ENCODE data around the gene PPP1R11. TPM values are rescaled to one million over a fixed set of nuclear protein-coding genes. Genes with fewer than 3 reads are reported as not detected.

PPP1R11 gene
- total and polyA plus RNA-seq, 2 of the 13 experiments (the other 11 are each of a cell fraction or from before 2014, with no cell fraction given), result 32.1 to 58.9 TPM

DNA sequence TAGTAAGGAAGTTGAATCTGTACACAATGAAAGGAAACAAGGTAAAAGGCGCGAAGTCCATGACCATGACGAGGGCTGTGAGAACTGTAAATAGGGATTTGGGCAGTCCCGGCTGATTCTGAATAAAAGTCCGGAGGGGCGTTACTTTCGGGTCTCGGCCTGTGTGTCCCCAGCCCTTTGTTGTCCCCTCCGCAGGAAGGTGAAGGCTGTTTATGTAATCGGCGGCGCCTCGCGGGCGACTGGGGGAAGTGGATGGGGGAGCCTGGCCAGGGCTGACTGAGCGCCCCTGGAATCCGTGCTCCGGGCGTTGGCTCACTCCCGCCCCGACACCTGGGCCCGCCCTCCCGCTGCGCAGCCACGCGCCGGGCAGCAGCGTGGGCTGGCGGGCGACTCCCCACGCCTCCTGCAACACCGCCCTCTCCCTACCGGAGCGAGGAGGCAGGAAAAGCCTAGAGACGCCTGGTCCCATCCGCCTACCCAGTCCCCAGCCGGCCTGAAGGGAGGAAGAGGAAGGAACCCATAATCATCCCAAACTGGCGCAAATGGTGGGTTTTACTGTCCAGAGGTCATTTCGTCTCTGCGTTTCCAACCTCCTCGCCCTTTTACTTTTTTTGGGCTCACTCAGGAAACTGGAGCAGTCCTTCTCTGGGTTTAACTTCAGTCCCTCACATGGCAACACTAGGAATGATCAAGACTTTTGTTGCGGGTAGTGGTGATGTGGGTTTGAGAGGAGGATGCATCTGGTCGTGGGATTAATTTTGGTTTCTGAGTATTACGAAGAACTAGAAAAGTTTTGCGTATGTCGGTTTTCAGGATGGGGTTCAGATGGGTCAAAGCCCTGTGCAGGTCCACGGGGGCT lies 33.8 kb downstream of the PPP1R11 start (continued):
- TF ChIP-seq BCL3 (CRISPR knock-in tag; IDR thresholded peaks at IDR 0.05) (no peak; the same call in none of the 2 replicates), ZKSCAN1 (IDR thresholded peaks at IDR 0.05; ENCODE audit: low read length) (no peak), ELF3 (CRISPR knock-in tag; IDR thresholded peaks at IDR 0.05) (peak; percentile 77), ARHGAP35 (CRISPR knock-in tag; IDR thresholded peaks at IDR 0.05; ENCODE audit: borderline replicate concordance) (peak; percentile 85; the same call in 1 of the 2 replicates), ZNF12 (CRISPR knock-in tag; IDR thresholded peaks at IDR 0.05) (no peak), ZNF710 (CRISPR knock-in tag; IDR thresholded peaks at IDR 0.05; ENCODE audit: borderline replicate concordance) (peak; percentile 80), PCBP1 (IDR thresholded peaks at IDR 0.05; ENCODE audit: borderline replicate concordance, low read depth, low read length) (no peak)
- TF ChIP-seq, protein P1, sequence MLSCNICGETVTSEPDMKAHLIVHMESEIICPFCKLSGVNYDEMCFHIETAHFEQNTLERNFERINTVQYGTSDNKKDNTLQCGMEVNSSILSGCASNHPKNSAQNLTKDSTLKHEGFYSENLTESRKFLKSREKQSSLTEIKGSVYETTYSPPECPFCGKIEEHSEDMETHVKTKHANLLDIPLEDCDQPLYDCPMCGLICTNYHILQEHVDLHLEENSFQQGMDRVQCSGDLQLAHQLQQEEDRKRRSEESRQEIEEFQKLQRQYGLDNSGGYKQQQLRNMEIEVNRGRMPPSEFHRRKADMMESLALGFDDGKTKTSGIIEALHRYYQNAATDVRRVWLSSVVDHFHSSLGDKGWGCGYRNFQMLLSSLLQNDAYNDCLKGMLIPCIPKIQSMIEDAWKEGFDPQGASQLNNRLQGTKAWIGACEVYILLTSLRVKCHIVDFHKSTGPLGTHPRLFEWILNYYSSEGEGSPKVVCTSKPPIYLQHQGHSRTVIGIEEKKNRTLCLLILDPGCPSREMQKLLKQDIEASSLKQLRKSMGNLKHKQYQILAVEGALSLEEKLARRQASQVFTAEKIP (CRISPR knock-in tag; IDR thresholded peaks at IDR 0.05; ENCODE audit: borderline replicate concordance), result no peak
- TF ChIP-seq, protein P2, sequence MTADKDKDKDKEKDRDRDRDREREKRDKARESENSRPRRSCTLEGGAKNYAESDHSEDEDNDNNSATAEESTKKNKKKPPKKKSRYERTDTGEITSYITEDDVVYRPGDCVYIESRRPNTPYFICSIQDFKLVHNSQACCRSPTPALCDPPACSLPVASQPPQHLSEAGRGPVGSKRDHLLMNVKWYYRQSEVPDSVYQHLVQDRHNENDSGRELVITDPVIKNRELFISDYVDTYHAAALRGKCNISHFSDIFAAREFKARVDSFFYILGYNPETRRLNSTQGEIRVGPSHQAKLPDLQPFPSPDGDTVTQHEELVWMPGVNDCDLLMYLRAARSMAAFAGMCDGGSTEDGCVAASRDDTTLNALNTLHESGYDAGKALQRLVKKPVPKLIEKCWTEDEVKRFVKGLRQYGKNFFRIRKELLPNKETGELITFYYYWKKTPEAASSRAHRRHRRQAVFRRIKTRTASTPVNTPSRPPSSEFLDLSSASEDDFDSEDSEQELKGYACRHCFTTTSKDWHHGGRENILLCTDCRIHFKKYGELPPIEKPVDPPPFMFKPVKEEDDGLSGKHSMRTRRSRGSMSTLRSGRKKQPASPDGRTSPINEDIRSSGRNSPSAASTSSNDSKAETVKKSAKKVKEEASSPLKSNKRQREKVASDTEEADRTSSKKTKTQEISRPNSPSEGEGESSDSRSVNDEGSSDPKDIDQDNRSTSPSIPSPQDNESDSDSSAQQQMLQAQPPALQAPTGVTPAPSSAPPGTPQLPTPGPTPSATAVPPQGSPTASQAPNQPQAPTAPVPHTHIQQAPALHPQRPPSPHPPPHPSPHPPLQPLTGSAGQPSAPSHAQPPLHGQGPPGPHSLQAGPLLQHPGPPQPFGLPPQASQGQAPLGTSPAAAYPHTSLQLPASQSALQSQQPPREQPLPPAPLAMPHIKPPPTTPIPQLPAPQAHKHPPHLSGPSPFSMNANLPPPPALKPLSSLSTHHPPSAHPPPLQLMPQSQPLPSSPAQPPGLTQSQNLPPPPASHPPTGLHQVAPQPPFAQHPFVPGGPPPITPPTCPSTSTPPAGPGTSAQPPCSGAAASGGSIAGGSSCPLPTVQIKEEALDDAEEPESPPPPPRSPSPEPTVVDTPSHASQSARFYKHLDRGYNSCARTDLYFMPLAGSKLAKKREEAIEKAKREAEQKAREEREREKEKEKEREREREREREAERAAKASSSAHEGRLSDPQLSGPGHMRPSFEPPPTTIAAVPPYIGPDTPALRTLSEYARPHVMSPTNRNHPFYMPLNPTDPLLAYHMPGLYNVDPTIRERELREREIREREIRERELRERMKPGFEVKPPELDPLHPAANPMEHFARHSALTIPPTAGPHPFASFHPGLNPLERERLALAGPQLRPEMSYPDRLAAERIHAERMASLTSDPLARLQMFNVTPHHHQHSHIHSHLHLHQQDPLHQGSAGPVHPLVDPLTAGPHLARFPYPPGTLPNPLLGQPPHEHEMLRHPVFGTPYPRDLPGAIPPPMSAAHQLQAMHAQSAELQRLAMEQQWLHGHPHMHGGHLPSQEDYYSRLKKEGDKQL (CRISPR knock-in tag; IDR thresholded peaks at IDR 0.05; ENCODE audit: low read depth), result peak; percentile 40
- TF ChIP-seq, protein P3, sequence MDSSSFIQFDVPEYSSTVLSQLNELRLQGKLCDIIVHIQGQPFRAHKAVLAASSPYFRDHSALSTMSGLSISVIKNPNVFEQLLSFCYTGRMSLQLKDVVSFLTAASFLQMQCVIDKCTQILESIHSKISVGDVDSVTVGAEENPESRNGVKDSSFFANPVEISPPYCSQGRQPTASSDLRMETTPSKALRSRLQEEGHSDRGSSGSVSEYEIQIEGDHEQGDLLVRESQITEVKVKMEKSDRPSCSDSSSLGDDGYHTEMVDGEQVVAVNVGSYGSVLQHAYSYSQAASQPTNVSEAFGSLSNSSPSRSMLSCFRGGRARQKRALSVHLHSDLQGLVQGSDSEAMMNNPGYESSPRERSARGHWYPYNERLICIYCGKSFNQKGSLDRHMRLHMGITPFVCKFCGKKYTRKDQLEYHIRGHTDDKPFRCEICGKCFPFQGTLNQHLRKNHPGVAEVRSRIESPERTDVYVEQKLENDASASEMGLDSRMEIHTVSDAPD (CRISPR knock-in tag; IDR thresholded peaks at IDR 0.05), result no peak
